Effector CD4-positive, alpha-beta T cell (primary cell): ENCODE data around the gene CRTAC1.

Source experiments
- DNase-seq: peaks from one replicate; pipeline ENCODE4 v3.0.0-alpha.2; 2020

CRTAC1 gene

GRCh38 chr10:97974100-97974499 lies 56.3 kb downstream of the CRTAC1 start:
- DNase-seq, result no peak

DNA sequence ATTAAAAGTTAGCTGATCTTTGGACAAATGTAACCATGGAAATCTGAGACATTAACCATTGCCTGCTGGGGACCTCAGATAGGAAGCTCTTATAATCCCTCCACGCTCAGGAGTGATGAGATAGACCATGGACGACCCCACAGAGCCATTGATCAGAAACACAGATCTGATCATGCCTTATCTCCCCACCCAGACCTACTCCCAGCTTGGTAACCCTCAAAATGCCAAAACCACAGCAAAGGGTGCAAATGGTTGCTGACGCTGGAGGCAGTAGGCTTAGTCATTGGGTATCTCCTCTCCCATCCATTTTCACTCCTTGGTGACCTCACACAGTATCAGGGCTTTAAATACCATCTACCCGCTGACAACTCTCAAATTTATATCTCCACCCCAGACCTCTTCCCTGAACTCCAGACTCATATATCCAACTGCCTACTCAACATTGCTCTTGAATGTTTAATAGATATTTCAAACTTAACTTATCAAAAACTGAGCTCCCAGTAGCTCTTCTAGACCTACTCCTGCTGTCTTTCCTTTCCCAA lies 60.8 kb downstream of the CRTAC1 start:
- no peak for DNase-seq

GRCh38 chr10:97964748-97965147 lies 65.7 kb downstream of the CRTAC1 start:
- DNase-seq, result no peak

DNA sequence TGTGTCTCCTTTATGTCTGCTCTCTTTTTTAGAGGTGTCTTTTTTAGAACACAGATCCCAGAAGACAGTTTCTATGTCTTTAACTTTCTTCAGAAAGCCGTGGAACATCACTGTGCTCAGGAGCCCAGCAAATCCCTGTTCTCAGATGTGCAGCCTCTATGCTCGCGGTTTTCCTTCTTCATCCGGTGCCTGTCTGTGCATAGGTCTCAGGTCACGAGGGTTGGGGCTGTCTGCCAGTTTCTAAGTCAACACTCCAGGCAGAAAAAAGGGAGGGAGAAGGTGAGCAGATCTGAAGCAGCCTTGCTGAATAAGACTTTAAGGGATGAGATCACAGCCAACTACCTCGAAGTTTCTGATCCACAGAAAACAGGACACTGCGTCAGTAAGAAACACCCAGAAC lies 68.5 kb downstream of the CRTAC1 start:
- no peak for DNase-seq

GRCh38 chr10:97960269-97961056 lies 70.0 kb downstream of the CRTAC1 start:
- no peak for DNase-seq

GRCh38 chr10:97949462-97949861 lies 81.0 kb downstream of the CRTAC1 start:
- DNase-seq, result no peak

DNA sequence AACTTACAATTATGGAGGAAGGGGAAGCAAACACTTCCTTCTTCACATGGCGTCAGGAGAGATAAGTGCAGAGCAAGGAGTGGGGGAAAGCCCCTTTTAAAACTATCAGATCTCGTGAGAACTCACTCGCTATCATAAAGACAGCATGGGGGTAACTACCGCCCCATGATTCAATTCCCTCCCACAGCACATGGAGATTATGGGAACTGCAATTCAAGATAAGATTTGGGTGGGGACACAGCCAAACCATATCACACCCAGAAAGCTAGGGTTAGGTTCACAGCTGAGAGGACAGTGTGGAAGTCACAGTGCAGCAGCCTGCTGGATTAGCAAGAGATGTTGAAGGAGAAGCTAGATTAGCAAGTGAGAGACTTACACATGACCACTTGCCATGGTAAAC lies 81.6 kb downstream of the CRTAC1 start:
- DNase-seq, result no peak

DNA sequence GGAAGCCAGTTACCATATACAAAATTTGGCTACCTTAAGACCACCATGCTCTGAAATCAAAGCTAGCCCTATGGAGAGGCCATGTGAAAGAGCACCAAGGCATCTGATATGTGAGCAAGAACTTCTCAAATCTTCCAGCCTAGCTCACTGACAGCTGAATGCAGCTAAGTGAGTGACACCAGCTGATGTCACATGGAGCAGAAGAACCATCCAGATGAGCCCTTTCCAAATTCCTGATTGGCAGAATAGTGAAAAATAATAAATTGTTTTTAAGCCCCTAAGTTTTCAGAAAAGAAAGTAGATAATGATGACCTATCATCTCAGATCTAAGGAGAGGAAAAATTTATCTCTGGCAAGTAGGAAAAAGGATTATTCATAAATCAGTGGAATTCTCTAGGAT lies 85.6 kb downstream of the CRTAC1 start:
- no peak for DNase-seq

DNA sequence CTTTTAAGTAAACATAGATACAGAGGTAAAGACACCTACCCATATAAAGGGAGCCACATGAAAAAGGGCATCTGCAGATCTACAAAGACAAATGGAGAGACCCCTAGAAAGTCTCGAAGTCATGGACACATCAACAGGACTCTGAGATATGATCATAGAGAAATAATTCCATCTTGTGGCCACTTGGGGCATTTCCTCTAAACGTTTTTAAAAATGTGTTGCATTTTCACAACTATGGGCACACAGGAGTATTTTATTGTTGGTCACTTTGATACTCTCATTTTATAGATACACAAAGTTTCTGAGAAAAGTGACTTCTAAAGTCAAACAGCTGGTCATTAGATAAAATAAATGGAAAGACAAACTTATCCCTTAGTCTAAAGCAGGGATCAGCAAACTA lies 87.1 kb downstream of the CRTAC1 start:
- DNase-seq, result no peak

DNA sequence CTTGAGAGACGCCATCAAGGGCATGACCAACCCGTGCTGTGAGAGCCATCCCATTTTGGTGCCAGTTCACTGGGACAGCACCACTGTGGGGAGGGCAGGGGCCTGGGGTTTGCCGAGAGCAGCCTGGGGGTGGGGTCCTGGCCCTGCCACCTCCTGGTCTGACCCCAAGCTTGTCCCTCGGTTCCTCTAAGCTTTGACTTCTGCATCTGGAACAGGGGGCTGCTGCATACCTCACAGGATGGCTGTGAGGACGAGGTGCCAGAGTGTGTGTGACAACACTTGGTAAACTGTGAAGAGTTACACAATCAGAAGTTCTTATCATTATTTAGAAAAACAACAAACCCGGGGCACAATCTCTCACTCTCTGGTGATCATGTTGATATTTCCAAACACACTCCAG lies 89.9 kb downstream of the CRTAC1 start:
- DNase-seq, result no peak

DNA sequence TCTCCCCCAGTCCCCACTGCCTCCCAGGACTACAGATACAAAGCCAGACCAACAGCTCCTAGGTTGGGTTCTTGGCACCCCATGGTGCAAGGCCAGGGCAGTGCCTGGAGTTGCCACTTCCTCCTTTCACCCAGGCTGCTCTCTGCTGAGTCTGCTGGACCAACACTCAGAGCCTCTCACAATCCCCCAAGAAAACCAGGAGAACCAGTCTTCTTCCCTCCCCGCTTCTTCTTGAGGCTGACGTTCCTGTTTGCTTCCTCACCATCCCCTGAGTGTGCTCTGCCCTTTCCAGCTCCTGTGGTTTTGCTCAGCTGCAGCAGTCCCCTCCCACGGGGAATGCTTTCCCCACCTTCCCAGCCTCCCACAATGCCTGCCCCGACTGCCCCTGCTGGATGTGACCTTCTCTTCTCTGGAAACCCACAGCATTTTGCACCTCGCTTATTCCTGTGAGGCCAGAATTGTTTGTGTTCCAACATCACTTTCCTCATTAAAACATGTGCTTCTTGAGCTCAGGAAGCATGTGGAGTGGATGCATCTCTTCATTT lies 90.9 kb downstream of the CRTAC1 start:
- DNase-seq, result no peak

DNA sequence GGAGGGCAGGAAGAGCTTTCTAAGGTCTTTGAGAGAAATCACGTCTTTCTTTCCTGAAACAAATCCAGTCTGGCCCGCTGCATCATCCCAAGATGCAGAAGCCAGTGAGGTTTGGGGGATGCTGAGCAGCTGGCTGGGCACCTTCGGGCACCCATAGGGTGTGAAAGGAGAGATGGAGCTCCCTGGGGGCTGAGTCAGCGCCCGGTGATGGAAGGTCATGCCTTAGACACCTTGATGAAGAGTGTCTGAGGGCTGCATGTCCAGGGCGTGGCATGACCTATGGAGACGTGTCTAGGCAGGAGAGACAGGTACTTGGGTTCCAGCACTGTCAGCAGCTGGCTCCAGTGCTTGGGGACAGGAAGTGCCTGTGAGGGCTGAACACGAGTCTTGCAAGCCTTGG lies 92.5 kb downstream of the CRTAC1 start:
- DNase-seq, result no peak

GRCh38 chr10:97937054-97937453 lies 93.4 kb downstream of the CRTAC1 start:
- DNase-seq, result no peak

GRCh38 chr10:97936126-97936525 lies 94.3 kb downstream of the CRTAC1 start:
- no peak for DNase-seq

DNA sequence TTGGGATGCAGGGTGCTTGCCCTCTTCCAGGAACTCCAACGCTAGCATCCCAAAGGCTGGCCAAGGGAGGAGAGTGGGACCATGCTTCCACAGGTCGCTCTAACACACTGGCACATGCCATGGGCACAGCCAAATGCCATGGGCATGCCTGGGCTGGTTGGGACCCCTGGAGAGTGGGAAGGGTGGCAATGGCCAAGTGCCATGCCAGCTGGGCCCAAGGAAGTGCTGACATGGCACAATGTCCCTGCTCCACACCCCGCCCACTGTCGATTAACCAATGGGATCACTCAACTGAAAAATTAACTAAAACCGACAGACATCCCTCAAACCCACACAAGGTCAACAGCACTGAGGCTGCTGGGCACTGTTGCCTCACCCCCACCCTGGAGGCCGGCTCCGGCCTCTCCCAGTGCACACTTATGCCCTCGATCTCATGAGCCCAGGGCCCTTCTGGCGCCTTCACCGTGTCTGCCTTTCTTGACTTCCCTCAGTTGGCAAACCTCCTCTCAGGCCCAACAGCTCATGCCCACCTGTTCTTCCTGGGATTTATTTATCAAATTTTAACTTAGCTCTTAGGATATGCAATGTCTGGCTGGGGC lies 97.4 kb downstream of the CRTAC1 start:
- no peak for DNase-seq

DNA sequence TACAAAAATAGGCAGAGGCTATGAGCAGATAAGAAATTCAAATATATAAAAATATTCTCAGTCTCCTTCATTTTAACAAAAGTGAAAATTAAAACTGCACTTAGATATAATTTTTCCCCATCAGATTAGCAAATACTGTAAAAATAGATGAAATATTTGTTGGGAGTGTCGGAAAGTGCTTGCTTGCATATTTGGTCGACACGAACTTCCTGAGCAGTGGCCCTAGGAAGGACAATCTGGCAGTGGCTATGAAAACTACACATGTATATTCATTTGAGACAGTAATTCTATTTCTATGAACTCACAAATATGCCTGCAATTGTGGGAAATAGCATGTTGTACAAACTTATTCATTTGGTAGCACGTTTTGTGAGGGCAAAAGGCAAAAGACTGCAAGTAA lies 99.4 kb downstream of the CRTAC1 start:
- no peak for DNase-seq

DNA sequence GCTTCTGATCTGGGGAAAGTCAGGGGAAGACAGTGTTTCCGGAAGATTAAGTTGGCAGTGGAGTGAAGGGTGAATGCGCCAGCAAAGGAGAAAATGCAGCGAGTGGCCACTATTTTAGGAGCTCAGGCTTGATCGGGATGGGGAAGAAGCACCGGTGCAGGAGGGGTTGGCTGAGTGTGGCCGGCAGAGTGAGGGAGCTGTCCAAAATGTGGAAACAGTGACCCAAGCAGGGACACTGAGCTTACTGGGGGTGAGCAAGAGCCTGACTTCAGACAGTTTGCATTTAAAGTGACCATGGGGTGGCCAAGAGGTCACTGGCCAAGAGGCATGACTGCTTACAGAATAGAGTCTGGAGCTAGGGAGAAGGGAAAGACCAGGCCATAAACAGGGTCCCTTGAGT lies 101.5 kb downstream of the CRTAC1 start:
- no peak for DNase-seq

- DNase-seq, result no peak
Measured at GRCh38 chr10:97927622-97928021, 102.8 kb downstream of the CRTAC1 start.

- no peak for DNase-seq
Measured at GRCh38 chr10:97926055-97926454, 104.4 kb downstream of the CRTAC1 start.

DNA sequence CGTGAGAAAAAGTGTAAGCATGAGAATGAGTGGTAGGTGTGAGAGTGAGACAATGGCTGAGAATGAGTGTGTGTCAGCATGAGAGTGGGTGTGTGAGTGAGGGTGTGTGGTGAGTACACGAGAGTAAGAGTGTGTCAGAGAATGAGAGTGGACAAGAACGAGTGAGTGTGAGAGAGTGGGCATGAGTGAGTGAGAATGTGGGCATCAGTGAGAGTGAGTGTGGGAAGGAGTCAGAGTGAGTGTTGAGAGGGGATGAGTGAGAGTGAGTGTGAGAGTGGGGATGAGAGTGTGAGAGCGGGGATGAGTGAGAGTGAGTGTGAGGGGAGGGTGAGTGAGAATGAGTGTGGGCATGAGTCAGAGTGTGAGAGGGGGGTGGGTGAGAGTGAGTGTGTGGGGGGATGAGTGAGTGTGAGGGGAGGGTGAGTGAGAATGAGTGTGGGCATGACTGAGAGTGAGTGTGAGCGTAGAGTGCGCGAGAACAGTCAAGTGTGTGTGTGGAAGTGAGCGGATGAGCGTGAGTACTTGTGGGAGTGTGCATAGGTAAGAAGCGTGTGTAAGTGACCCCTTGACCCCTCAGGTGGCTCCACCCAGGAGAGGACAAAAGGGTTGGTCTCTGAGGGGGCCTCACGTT lies 105.0 kb downstream of the CRTAC1 start:
- no peak for DNase-seq

DNA sequence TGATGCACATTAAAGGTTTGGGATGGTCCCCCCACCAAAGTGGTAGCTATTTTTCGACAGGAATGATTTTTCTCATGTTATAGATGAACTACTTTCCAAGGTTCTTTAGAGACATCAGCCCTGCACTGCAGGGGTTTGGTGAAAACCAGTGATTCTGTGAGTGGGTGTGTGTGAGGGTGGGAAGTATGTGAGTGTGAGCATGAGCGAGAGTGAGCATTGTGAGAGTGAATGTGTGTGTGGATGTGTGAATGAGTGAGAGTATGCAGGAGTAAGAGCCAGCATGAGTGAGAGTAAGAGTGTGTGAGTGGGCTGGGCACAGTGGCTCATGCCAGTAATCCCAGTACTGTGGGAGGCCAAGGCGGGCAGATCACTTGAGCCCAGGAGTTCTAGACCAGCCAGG lies 105.7 kb downstream of the CRTAC1 start:
- DNase-seq, result no peak

- DNase-seq, result no peak
Measured at GRCh38 chr10:97923476-97923875, 106.9 kb downstream of the CRTAC1 start.

DNA sequence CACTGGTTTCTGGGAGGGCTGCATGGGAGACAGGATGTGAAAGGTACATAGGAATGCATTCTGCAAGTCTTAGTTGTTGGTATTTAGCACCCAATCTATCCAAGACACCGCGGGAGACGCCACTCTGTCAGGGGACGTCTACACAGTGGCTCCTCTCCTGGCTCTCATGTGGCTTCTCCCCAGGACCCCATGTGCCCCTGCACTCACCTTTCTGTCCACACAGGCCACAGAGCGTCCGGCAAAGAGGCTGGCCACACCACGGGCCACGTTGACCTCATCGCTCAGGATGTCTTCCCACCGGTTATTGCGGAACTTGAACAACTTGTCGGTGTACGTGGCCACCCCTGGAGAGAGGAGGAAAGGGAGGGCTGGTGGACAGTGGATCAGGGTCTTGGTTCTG lies 107.4 kb downstream of the CRTAC1 start:
- DNase-seq, result no peak
